Measurements from ENCODE around the gene PTPRG. TPM values are rescaled to one million over a fixed set of nuclear protein-coding genes. Genes with fewer than 3 reads are reported as not detected.

The PTPRG gene
- total and polyA plus RNA-seq, 2 experiments from 2014 or later, result 24.4 to 131 TPM

- TF ChIP-seq ZNF462 (CRISPR knock-in tag; IDR thresholded peaks at IDR 0.05), result no peak
Measured at GRCh38 chr3:61805510-61806080, 244.2 kb downstream of the PTPRG start (continued).

- Histone ChIP-seq H3K4me2 (peak overlapping the region; percentile 56; the same call in 1 of the 2 replicates), H3K27ac (ENCODE audit: low read depth) (no peak overlapping the region), H3K36me3 (ENCODE audit: insufficient read depth) (no peaks in the 10 kb centered on the region), H3K79me2 (replicated peaks; ENCODE audit: insufficient read depth) (peaks cover 99% of the 10 kb centered on the region), H4K20me1 (replicated peaks; ENCODE audit: insufficient read depth) (peaks cover 27% of the 10 kb centered on the region), H3K4me1 (ENCODE audit: insufficient read depth) (peaks cover 67% of the 10 kb centered on the region), H3K27me3 (ENCODE audit: insufficient read depth) (no peaks in the 10 kb centered on the region), H2AFZ (no peak overlapping the region), H3K4me3 (no peak overlapping the region), H3F3A (replicated peaks; ENCODE audit: low read depth) (no peaks in the 10 kb centered on the region), H3K9me2 (ENCODE audit: insufficient read depth) (no peaks in the 10 kb centered on the region)
- Mint-ChIP-seq H3K27ac (no peak overlapping the region), H3K27me3 (ENCODE audit: insufficient read depth, low read depth, poor library complexity) (peaks cover 4% of the 10 kb centered on the region), H3K4me1 (peaks cover 80% of the 10 kb centered on the region), H3K4me3 (no peak overlapping the region), H3K9me3 (no peaks in the 10 kb centered on the region), H3K36me3 (ENCODE audit: low read depth) (no peaks in the 10 kb centered on the region)
- DNase-seq (ENCODE audit: low spot score) (no peak), ATAC-seq (no peak)
- TF ChIP-seq REST (IDR thresholded peaks at IDR 0.05; ENCODE audit: unreplicated experiment) (no peak), POLR2AphosphoS5 (IDR thresholded peaks at IDR 0.05; ENCODE audit: low read depth) (no peak), EZH2phosphoT487 (IDR thresholded peaks at IDR 0.05; ENCODE audit: unreplicated experiment) (no peak), EZH2 (IDR thresholded peaks at IDR 0.05; ENCODE audit: low read depth, unreplicated experiment) (no peak), ETS1 (IDR thresholded peaks at IDR 0.05) (no peak)
Measured at GRCh38 chr3:61806810-61807209, 245.4 kb downstream of the PTPRG start.

Measured in GM23338 (cell line).